PFSK-1 (cell line): ENCODE results near the gene SRPK3.

Source experiments
- FOXP2 ChIP-seq: optimal IDR thresholded peaks from 2 replicates; pipeline ENCODE3; 2011; ENCODE audit warnings: borderline replicate concordance, control low read depth, inconsistent platforms; ENCODE audit not compliant: insufficient read depth; ENCODE audit errors: extremely low read length, extremely low read depth
- POLR2AphosphoS5 ChIP-seq: IDR thresholded peaks from 2 replicates; pipeline ENCODE4 v1.6.1; 2012; ENCODE audit warnings: low read depth, mild to moderate bottlenecking, control low read depth, low read length, moderate library complexity
- SIN3A ChIP-seq: IDR thresholded peaks from 2 replicates; pipeline ENCODE4 v1.6.1; 2012; ENCODE audit warnings: mild to moderate bottlenecking, low read length, moderate library complexity, borderline replicate concordance; ENCODE audit not compliant: insufficient read depth
- TAF1 ChIP-seq: IDR thresholded peaks from 2 replicates; pipeline ENCODE4 v1.6.1; 2012; ENCODE audit warnings: low read length, control low read depth, borderline replicate concordance; ENCODE audit not compliant: insufficient read depth
- TF ChIP-seq, protein P1 (sequence below), 2 experiments: IDR thresholded peaks; 2 replicates each; pipeline versions ENCODE4 v1.6.1 to v1.8.0; 2011 to 2012; ENCODE audit warnings: low read depth in 2 of 2, low read length in 2 of 2, control low read depth in 1 of 2, inconsistent platforms in 1 of 2, mild to moderate bottlenecking in 1 of 2, moderate library complexity in 1 of 2; ENCODE audit not compliant: insufficient read depth in 1 of 2

The SRPK3 gene

DNA sequence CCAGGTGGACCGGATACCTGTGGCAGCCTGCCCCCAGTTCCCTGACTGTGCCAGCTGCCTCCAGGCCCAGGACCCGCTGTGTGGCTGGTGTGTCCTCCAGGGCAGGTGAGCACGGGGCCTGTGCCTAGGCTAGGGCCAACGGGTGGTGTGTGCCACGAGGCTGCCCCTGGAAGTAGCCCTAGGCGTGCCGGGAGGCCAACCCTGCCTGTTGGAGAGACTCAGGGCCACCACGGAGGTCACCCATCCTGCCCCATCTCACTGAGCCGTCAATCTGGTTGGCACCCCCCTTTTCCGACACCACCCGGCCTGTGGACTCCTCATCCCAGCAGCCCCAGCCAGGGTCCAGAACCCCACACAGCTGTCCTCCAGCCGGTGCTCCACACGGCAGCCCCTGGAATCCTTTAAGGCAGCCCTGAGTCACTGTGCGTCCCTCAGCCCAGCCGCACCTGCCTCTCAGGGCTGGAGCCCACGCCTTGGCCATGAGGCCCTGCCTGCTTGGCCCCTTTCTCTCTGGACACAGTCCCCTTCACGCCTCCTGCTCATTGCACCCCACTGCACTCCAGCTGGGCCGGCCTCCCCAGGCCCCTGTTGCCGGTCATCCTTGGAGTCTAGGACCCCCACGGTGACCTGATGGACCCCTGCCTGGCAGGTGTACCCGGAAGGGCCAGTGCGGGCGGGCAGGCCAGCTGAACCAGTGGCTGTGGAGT lies 11.5 kb upstream of the SRPK3 start:
- TF ChIP-seq, protein P1, sequence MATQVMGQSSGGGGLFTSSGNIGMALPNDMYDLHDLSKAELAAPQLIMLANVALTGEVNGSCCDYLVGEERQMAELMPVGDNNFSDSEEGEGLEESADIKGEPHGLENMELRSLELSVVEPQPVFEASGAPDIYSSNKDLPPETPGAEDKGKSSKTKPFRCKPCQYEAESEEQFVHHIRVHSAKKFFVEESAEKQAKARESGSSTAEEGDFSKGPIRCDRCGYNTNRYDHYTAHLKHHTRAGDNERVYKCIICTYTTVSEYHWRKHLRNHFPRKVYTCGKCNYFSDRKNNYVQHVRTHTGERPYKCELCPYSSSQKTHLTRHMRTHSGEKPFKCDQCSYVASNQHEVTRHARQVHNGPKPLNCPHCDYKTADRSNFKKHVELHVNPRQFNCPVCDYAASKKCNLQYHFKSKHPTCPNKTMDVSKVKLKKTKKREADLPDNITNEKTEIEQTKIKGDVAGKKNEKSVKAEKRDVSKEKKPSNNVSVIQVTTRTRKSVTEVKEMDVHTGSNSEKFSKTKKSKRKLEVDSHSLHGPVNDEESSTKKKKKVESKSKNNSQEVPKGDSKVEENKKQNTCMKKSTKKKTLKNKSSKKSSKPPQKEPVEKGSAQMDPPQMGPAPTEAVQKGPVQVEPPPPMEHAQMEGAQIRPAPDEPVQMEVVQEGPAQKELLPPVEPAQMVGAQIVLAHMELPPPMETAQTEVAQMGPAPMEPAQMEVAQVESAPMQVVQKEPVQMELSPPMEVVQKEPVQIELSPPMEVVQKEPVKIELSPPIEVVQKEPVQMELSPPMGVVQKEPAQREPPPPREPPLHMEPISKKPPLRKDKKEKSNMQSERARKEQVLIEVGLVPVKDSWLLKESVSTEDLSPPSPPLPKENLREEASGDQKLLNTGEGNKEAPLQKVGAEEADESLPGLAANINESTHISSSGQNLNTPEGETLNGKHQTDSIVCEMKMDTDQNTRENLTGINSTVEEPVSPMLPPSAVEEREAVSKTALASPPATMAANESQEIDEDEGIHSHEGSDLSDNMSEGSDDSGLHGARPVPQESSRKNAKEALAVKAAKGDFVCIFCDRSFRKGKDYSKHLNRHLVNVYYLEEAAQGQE (IDR thresholded peaks at IDR 0.05; ENCODE audit: insufficient read depth in 1 of 2, low read depth in 2 of 2, low read length in 2 of 2): no peak
- TF ChIP-seq POLR2AphosphoS5 (no peak), SIN3A (no peak), TAF1 (no peak), FOXP2 (no peak)

- no peak for TF ChIP-seq FOXP2
- no peak for TF ChIP-seq POLR2AphosphoS5
- TF ChIP-seq SIN3A: no peak
- TF ChIP-seq TAF1: no peak
- TF ChIP-seq, protein P1 (IDR thresholded peaks at IDR 0.05; ENCODE audit: insufficient read depth in 1 of 2, low read depth in 2 of 2, low read length in 2 of 2): no peak
These were observed 10.8 kb upstream of the SRPK3 start for GRCh38 chrX:153769865-153770600.

GRCh38 chrX:153770601-153771414 lies 10.0 kb upstream of the SRPK3 start:
- TF ChIP-seq, protein P1 (IDR thresholded peaks at IDR 0.05; ENCODE audit: insufficient read depth in 1 of 2, low read depth in 2 of 2, low read length in 2 of 2): no peak
- TF ChIP-seq FOXP2 (no peak), POLR2AphosphoS5 (no peak), SIN3A (no peak), TAF1 (no peak)

GRCh38 chrX:153771415-153772315 lies 9.2 kb upstream of the SRPK3 start:
- TF ChIP-seq TAF1 (no peak), POLR2AphosphoS5 (no peak), SIN3A (no peak), FOXP2 (no peak)
- TF ChIP-seq, protein P1 (IDR thresholded peaks at IDR 0.05; ENCODE audit: insufficient read depth in 1 of 2, low read depth in 2 of 2, low read length in 2 of 2): no peak
